Glomerular visceral epithelial cell (primary cell): ENCODE results near the gene FRMD3.

Experiments used
- DNase-seq: peaks from one replicate; pipeline ENCODE4 v3.0.0-alpha.2; 2016; ENCODE audit errors: extremely low spot score

Gene FRMD3

GRCh38 chr9:83433846-83434245, 104.4 kb downstream of the FRMD3 start:
- DNase-seq = no peak

- no peak for DNase-seq
These were observed 105.2 kb downstream of the FRMD3 start for GRCh38 chr9:83432877-83433550.

GRCh38 chr9:83432104-83432627, 106.0 kb downstream of the FRMD3 start:
- DNase-seq = peak; percentile 74

GRCh38 chr9:83431101-83432060, 106.8 kb downstream of the FRMD3 start:
- DNase-seq = no peak

- DNase-seq = peak; percentile 17
These were observed 107.5 kb downstream of the FRMD3 start for GRCh38 chr9:83430681-83431080.

- no peak for DNase-seq
These were observed 109.0 kb downstream of the FRMD3 start for GRCh38 chr9:83429229-83429628.

GRCh38 chr9:83425240-83425639, 113.0 kb downstream of the FRMD3 start:
- peak; percentile 17 for DNase-seq

GRCh38 chr9:83424831-83425230, 113.4 kb downstream of the FRMD3 start:
- DNase-seq = no peak

GRCh38 chr9:83423815-83424707, 114.1 kb downstream of the FRMD3 start:
- no peak for DNase-seq

GRCh38 chr9:83422527-83422926, 115.7 kb downstream of the FRMD3 start:
- no peak for DNase-seq

GRCh38 chr9:83420486-83420885, 117.7 kb downstream of the FRMD3 start:
- DNase-seq = no peak

GRCh38 chr9:83419961-83420360, 118.2 kb downstream of the FRMD3 start:
- DNase-seq = no peak

- no peak for DNase-seq
These were observed 119.9 kb downstream of the FRMD3 start for GRCh38 chr9:83418283-83418682.

- no peak for DNase-seq
These were observed 124.8 kb downstream of the FRMD3 start for GRCh38 chr9:83413367-83413766.

- DNase-seq = no peak
These were observed 127.5 kb downstream of the FRMD3 start for GRCh38 chr9:83410701-83411100.

GRCh38 chr9:83406921-83407320, 131.3 kb downstream of the FRMD3 start:
- no peak for DNase-seq

GRCh38 chr9:83405759-83406158, 132.4 kb downstream of the FRMD3 start:
- DNase-seq = no peak

GRCh38 chr9:83403527-83404238, 134.5 kb downstream of the FRMD3 start:
- peak; percentile 3 for DNase-seq

GRCh38 chr9:83401328-83401900, 136.8 kb downstream of the FRMD3 start:
- DNase-seq = no peak

- no peak for DNase-seq
These were observed 141.4 kb downstream of the FRMD3 start for GRCh38 chr9:83396813-83397212.

GRCh38 chr9:83396342-83396741, 141.9 kb downstream of the FRMD3 start:
- DNase-seq = no peak
